Measurements from ENCODE around the gene AUTS2. TPM values are rescaled to one million over a fixed set of nuclear protein-coding genes. Genes with fewer than 3 reads are reported as not detected.

The AUTS2 gene
- total and polyA plus RNA-seq, 10 of the 15 experiments (the other 5 are each of a cell fraction or from before 2014, with no cell fraction given), result 6.4 to 55.6 (median 21.6) TPM

DNA sequence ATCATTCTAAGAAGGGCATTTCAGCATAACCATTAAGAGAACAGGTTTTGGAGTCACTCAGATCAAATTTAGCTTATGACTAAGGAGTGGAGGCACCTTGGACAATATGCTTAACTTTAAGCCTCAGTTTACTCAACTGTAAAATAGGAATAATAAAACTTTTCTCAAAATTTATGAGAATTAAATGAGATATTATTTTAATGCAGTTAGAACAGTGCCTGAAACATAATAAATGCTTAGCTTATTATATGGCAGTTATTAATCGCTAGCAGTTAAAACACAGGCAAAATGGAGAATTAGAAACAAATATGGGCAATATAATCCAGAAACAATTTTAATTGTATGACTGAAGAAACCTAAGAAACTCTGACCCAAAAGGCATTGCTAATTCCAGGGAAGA is 2.9 kb upstream of the AUTS2 start (continued):
- TF ChIP-seq, protein P1, sequence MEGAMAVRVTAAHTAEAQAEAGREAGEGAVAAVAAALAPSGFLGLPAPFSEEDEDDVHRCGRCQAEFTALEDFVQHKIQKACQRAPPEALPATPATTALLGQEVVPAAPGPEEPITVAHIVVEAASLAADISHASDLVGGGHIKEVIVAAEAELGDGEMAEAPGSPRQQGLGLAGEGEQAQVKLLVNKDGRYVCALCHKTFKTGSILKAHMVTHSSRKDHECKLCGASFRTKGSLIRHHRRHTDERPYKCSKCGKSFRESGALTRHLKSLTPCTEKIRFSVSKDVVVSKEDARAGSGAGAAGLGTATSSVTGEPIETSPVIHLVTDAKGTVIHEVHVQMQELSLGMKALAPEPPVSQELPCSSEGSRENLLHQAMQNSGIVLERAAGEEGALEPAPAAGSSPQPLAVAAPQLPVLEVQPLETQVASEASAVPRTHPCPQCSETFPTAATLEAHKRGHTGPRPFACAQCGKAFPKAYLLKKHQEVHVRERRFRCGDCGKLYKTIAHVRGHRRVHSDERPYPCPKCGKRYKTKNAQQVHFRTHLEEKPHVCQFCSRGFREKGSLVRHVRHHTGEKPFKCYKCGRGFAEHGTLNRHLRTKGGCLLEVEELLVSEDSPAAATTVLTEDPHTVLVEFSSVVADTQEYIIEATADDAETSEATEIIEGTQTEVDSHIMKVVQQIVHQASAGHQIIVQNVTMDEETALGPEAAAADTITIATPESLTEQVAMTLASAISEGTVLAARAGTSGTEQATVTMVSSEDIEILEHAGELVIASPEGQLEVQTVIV (IDR thresholded peaks at IDR 0.05; ENCODE audit: borderline replicate concordance, partially characterized antibody), result no peak
- TF ChIP-seq ATF7 (IDR thresholded peaks at IDR 0.05; ENCODE audit: low read depth), result no peak
- no peak for TF ChIP-seq CHD4 (IDR thresholded peaks at IDR 0.05)
- TF ChIP-seq KLF5 (IDR thresholded peaks at IDR 0.05; ENCODE audit: partially characterized antibody), result no peak
- TF ChIP-seq IKZF2 (IDR thresholded peaks at IDR 0.05), result no peak
- TF ChIP-seq, protein P2, sequence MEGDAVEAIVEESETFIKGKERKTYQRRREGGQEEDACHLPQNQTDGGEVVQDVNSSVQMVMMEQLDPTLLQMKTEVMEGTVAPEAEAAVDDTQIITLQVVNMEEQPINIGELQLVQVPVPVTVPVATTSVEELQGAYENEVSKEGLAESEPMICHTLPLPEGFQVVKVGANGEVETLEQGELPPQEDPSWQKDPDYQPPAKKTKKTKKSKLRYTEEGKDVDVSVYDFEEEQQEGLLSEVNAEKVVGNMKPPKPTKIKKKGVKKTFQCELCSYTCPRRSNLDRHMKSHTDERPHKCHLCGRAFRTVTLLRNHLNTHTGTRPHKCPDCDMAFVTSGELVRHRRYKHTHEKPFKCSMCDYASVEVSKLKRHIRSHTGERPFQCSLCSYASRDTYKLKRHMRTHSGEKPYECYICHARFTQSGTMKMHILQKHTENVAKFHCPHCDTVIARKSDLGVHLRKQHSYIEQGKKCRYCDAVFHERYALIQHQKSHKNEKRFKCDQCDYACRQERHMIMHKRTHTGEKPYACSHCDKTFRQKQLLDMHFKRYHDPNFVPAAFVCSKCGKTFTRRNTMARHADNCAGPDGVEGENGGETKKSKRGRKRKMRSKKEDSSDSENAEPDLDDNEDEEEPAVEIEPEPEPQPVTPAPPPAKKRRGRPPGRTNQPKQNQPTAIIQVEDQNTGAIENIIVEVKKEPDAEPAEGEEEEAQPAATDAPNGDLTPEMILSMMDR (IDR thresholded peaks at IDR 0.05 in 2 of 3, conservative IDR thresholded peaks at IDR 0.05 in 1 of 3; ENCODE audit: control insufficient read depth in 2 of 3, extremely low read depth in 1 of 3, insufficient read depth in 1 of 3, low read depth in 3 of 3, low read length in 3 of 3), result no peak
- TF ChIP-seq, protein P3, sequence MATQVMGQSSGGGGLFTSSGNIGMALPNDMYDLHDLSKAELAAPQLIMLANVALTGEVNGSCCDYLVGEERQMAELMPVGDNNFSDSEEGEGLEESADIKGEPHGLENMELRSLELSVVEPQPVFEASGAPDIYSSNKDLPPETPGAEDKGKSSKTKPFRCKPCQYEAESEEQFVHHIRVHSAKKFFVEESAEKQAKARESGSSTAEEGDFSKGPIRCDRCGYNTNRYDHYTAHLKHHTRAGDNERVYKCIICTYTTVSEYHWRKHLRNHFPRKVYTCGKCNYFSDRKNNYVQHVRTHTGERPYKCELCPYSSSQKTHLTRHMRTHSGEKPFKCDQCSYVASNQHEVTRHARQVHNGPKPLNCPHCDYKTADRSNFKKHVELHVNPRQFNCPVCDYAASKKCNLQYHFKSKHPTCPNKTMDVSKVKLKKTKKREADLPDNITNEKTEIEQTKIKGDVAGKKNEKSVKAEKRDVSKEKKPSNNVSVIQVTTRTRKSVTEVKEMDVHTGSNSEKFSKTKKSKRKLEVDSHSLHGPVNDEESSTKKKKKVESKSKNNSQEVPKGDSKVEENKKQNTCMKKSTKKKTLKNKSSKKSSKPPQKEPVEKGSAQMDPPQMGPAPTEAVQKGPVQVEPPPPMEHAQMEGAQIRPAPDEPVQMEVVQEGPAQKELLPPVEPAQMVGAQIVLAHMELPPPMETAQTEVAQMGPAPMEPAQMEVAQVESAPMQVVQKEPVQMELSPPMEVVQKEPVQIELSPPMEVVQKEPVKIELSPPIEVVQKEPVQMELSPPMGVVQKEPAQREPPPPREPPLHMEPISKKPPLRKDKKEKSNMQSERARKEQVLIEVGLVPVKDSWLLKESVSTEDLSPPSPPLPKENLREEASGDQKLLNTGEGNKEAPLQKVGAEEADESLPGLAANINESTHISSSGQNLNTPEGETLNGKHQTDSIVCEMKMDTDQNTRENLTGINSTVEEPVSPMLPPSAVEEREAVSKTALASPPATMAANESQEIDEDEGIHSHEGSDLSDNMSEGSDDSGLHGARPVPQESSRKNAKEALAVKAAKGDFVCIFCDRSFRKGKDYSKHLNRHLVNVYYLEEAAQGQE (IDR thresholded peaks at IDR 0.05; ENCODE audit: low read depth, low read length), result no peak
- TF ChIP-seq TAF1 (IDR thresholded peaks at IDR 0.05; ENCODE audit: borderline replicate concordance, low read depth, low read length), result no peak
- no peak for TF ChIP-seq MTA3 (IDR thresholded peaks at IDR 0.05; ENCODE audit: borderline replicate concordance, low read length)
- TF ChIP-seq NFYB (IDR thresholded peaks at IDR 0.05; ENCODE audit: insufficient read depth, low read depth, low read length), result no peak

Data from GM12878 (cell line).